IMR-90 (cell line): Measurements from ENCODE around the gene CXorf49. TPM values are rescaled to one million over a fixed set of nuclear protein-coding genes. Genes with fewer than 3 reads are reported as not detected.
"Not testable (repeated sequence)": the region's sequence is repeated elsewhere in the genome, so short reads cannot be mapped to it uniquely, and the experiment has no call there.

Source experiments
- ATAC-seq: fragments of 200-7000 bp; cut with Tn5 transposase; 2 replicates; pipeline ENCODE4 v1.9.1; 2020; ENCODE audit warnings: low read depth, mild to moderate bottlenecking, moderate library complexity
- BruUV-seq: library from RNA; stranded (reverse); fragments of 400-500 nt; replicated peaks from 2 replicates; lab custom pipeline; 2021; lab: Mats Ljungman, UMichigan
- CTCF ChIA-PET: fragments of 300-600 bp; formaldehyde crosslinking; extraction: SDS; loops from one replicate; lab custom pipeline; 2021; ENCODE audit warnings: antibody characterized with exemption; lab: Yijun Ruan, JAX
- POLR2A ChIA-PET: fragments of 300-600 bp; sonication (Branson Sonifier 250); formaldehyde crosslinking; loops from one replicate; lab custom pipeline; 2022; ENCODE audit warnings: antibody characterized with exemption; ENCODE audit not compliant: unreplicated experiment; lab: Charles Lee
- DNase-seq: peaks from one replicate; pipeline ENCODE4 v3.0.0; 2013
- H2AFZ ChIP-seq: replicated peaks from 2 replicates; pipeline ENCODE3; 2013; ENCODE audit warnings: low read length, mild to moderate bottlenecking; ENCODE audit not compliant: poor library complexity
- H2AK5ac ChIP-seq: 2 replicates; pipeline ENCODE4 v1.6.1; 2013; ENCODE audit warnings: low read depth, low read length, inconsistent platforms
- H2AK9ac ChIP-seq: replicated peaks from 2 replicates; pipeline ENCODE3; 2013; ENCODE audit warnings: mild to moderate bottlenecking, low read depth, low read length, moderate library complexity; ENCODE audit not compliant: poor library complexity
- H2BK120ac ChIP-seq: 2 replicates; pipeline ENCODE4 v1.6.1; 2013; ENCODE audit warnings: low read depth, low read length, inconsistent platforms
- H2BK15ac ChIP-seq: 3 replicates; pipeline ENCODE4 v1.6.1; 2013; ENCODE audit warnings: low read depth, low read length, inconsistent platforms
- H2BK20ac ChIP-seq: 2 replicates; pipeline ENCODE4 v1.6.1; 2013; ENCODE audit warnings: low read depth, mild to moderate bottlenecking, inconsistent platforms, low read length, moderate library complexity
- H2BK5ac ChIP-seq: 2 replicates; pipeline ENCODE4 v1.6.1; 2013; ENCODE audit warnings: mild to moderate bottlenecking, low read depth, low read length, inconsistent platforms; ENCODE audit not compliant: poor library complexity, severe bottlenecking
- H3K14ac ChIP-seq: replicated peaks from 2 replicates; pipeline ENCODE4 v1.6.1; 2013; ENCODE audit warnings: low read depth, low read length, inconsistent platforms
- H3K18ac ChIP-seq: 2 replicates; pipeline ENCODE4 v1.6.1; 2013; ENCODE audit warnings: low read depth, low read length, control low read depth
- H3K23ac ChIP-seq: 2 replicates; pipeline ENCODE4 v1.6.1; 2013; ENCODE audit warnings: low read depth, low read length, inconsistent platforms
- H3K27ac ChIP-seq: 2 replicates; pipeline ENCODE4 v1.5.1; 2013; ENCODE audit warnings: mild to moderate bottlenecking, control low read depth, low read length; ENCODE audit not compliant: insufficient read depth
- H3K27me3 ChIP-seq: 2 replicates; pipeline ENCODE4 v1.6.1; 2013; ENCODE audit warnings: low read length; ENCODE audit not compliant: control insufficient read depth, insufficient read depth
- H3K36me3 ChIP-seq: 2 replicates; pipeline ENCODE4 v1.6.1; 2013; ENCODE audit warnings: low read length, mixed read lengths; ENCODE audit not compliant: control insufficient read depth, insufficient read depth
- H3K4ac ChIP-seq: 2 replicates; pipeline ENCODE4 v1.6.1; 2013; ENCODE audit warnings: low read depth, low read length, inconsistent platforms
- H3K4me1 ChIP-seq: 2 replicates; pipeline ENCODE4 v1.6.1; 2013; ENCODE audit warnings: low read length, mixed read lengths; ENCODE audit not compliant: control insufficient read depth, insufficient read depth
- H3K4me2 ChIP-seq: 2 replicates; pipeline ENCODE4 v1.6.1; 2013; ENCODE audit warnings: low read depth, mild to moderate bottlenecking, control low read depth, low read length, moderate library complexity
- H3K4me3 ChIP-seq: 2 replicates; pipeline ENCODE4 v1.5.1; 2013; ENCODE audit warnings: low read depth, mild to moderate bottlenecking, control low read depth, low read length, moderate library complexity; ENCODE audit not compliant: insufficient read depth
- H3K56ac ChIP-seq: 2 replicates; pipeline ENCODE4 v1.6.1; 2013; ENCODE audit warnings: low read length, inconsistent platforms; ENCODE audit not compliant: insufficient read depth; ENCODE audit errors: extremely low read depth
- H3K79me1 ChIP-seq, 2 experiments: 2 replicates each; pipeline ENCODE4 v1.6.1; 2013; ENCODE audit warnings: low read length in 2 of 2, inconsistent platforms in 1 of 2, low read depth in 1 of 2
- H3K9ac ChIP-seq: 2 replicates; pipeline ENCODE4 v1.6.1; 2013; ENCODE audit warnings: low read depth, low read length, control low read depth
- H3K9me1 ChIP-seq: 2 replicates; pipeline ENCODE4 v1.6.1; 2013; ENCODE audit warnings: low read length, inconsistent platforms; ENCODE audit not compliant: insufficient read depth
- H3K9me3 ChIP-seq: 2 replicates; pipeline ENCODE4 v1.6.1; 2013; ENCODE audit warnings: low read length; ENCODE audit not compliant: control insufficient read depth, insufficient read depth
- H4K20me1 ChIP-seq: 2 replicates; pipeline ENCODE4 v1.6.1; 2013; ENCODE audit warnings: low read length, inconsistent platforms; ENCODE audit not compliant: insufficient read depth
- H4K5ac ChIP-seq: 2 replicates; pipeline ENCODE4 v1.6.1; 2013; ENCODE audit warnings: mild to moderate bottlenecking, low read depth, low read length, control low read depth
- H4K8ac ChIP-seq, 2 experiments: 2 replicates each; pipeline ENCODE4 v1.6.1; 2013; ENCODE audit warnings: low read depth in 2 of 2, low read length in 2 of 2, control low read depth in 1 of 2, inconsistent platforms in 1 of 2
- H4K91ac ChIP-seq: 2 replicates; pipeline ENCODE4 v1.6.1; 2013; ENCODE audit warnings: low read depth, low read length, inconsistent platforms; ENCODE audit not compliant: insufficient read depth
- FOS ChIP-seq: fragments of 150-350 bp; IDR thresholded peaks from 2 replicates; pipeline ENCODE4 v1.6.1; 2016; ENCODE audit warnings: low read depth, low read length
- MAFK ChIP-seq: IDR thresholded peaks from 2 replicates; pipeline ENCODE4 v1.6.1; 2012; ENCODE audit warnings: low read depth, low read length, improper control_type of control experiment
- NFE2L2 ChIP-seq: fragments of 150-350 bp; IDR thresholded peaks from 2 replicates; pipeline ENCODE4 v1.6.1; 2016; ENCODE audit warnings: low read depth, mild to moderate bottlenecking, low read length
- WGBS, 2 experiments: methylation state at CpG; one replicate each; pipeline versions ENCODE4 v1.1.5 to v1.1.7; 2013; ENCODE audit warnings: missing lambda C conversion rate in 2 of 2; ENCODE audit not compliant: insufficient read length in 1 of 2; ENCODE audit errors: extremely low coverage in 2 of 2; 5-methylcytosine and 5-hydroxymethylcytosine counted together
- dilution Hi-C: fragments of 300-500 bp; cut with HindIII; formaldehyde crosslinking; loops from one replicate; pipeline ENCODE4 v1.14.3; 2018; ENCODE audit warnings: low sequenced_read_pairs; ENCODE audit not compliant: unreplicated experiment
- in situ Hi-C: fragments of 300-500 bp; cut with MboI; formaldehyde crosslinking; loops from 3 replicates; pipeline ENCODE4 v1.14.3; 2019; ENCODE audit warnings: low sequenced_read_pairs, inconsistent platforms, mixed read lengths
- intact Hi-C: fragments of 100-400 bp; cut with micrococcal nuclease; formaldehyde crosslinking; loops from 2 replicates; pipeline ENCODE4 v1.10.0; 2022
- polyA plus RNA-seq, 3 experiments: library from polyadenylated mRNA; depleted of rRNA; stranded (reverse); fragments of >200 nt; gene quantifications; 2 replicates each; pipeline ENCODE4 v1.2.3, GENCODE V29; 2012; ENCODE audit warnings: low replicate concordance in 1 of 3
- total RNA-seq: library from RNA; depleted of rRNA; stranded (reverse); fragments of >200 nt; gene quantifications from 2 replicates; pipeline ENCODE4 v1.2.3, GENCODE V29; 2012

CXorf49 gene
- total and polyA plus RNA-seq, 2 of the 4 experiments (the other 2 are of a cell fraction): not detected

GRCh38 chrX:71679575-71680207 lies 38.4 kb downstream of the CXorf49 start:
- ATAC-seq (no peak), DNase-seq (no peak)
- 11% methylated on average over 1 of the region's 4 CpGs; no CpG with 5 or more reads in 1 of the 2 experiments for WGBS, 2 experiments
- H2AFZ ChIP-seq: no peak overlapping the region
- H3K18ac ChIP-seq: no peak overlapping the region
- H3K23ac ChIP-seq: no peak overlapping the region
- H2AK5ac ChIP-seq: no peak overlapping the region
- no peaks in the 10 kb centered on the region for H3K36me3 ChIP-seq
- no peak overlapping the region for H2BK120ac ChIP-seq
- no peak overlapping the region for H3K4ac ChIP-seq
- in situ Hi-C loops (no loop called here), intact Hi-C loops (no loop called here), dilution Hi-C loops (no loop called here)
- no peaks in the 10 kb centered on the region for H4K20me1 ChIP-seq
- no peak overlapping the region for H4K8ac ChIP-seq
- H4K5ac ChIP-seq: no peak overlapping the region
- H3K4me3 ChIP-seq: no peak overlapping the region
- H4K91ac ChIP-seq: no peak overlapping the region
- TF ChIP-seq NFE2L2 (no peak), MAFK (no peak), FOS (no peak)
- POLR2A ChIA-PET: no interaction called here
- no peaks in the 10 kb centered on the region for H3K79me1 ChIP-seq
- peaks cover 11% of the 10 kb centered on the region for H3K27me3 ChIP-seq
- no peak overlapping the region for H3K9ac ChIP-seq
- H3K4me2 ChIP-seq: no peak overlapping the region
- no peaks in the 10 kb centered on the region for H3K9me3 ChIP-seq
- no peak overlapping the region for H2AK9ac ChIP-seq
- H3K14ac ChIP-seq: no peak overlapping the region
- no peak overlapping the region for H3K56ac ChIP-seq
- no peaks in the 10 kb centered on the region for H3K9me1 ChIP-seq
- no peak overlapping the region for H3K27ac ChIP-seq
- no peak overlapping the region for H2BK5ac ChIP-seq
- BruUV-seq: no TSS peak
- CTCF ChIA-PET: no interaction called here
- H2BK15ac ChIP-seq: no peak overlapping the region
- no peaks in the 10 kb centered on the region for H3K4me1 ChIP-seq
- H2BK20ac ChIP-seq: no peak overlapping the region

GRCh38 chrX:71677195-71677594 lies 40.9 kb downstream of the CXorf49 start:
- H3K4me3 ChIP-seq, H2AK5ac ChIP-seq, H3K9me1 ChIP-seq, H3K56ac ChIP-seq, H3K9ac ChIP-seq, H4K91ac ChIP-seq, H3K18ac ChIP-seq, H2BK5ac ChIP-seq, H3K79me1 ChIP-seq, H3K4ac ChIP-seq, H3K14ac ChIP-seq, dilution Hi-C loops, CTCF ChIA-PET, H3K36me3 ChIP-seq, BruUV-seq, H4K5ac ChIP-seq, DNase-seq, H4K20me1 ChIP-seq, H3K27ac ChIP-seq, in situ Hi-C loops, H2BK20ac ChIP-seq, H3K23ac ChIP-seq, POLR2A ChIA-PET, H2BK120ac ChIP-seq, H4K8ac ChIP-seq, H2AFZ ChIP-seq, H3K9me3 ChIP-seq, H3K4me1 ChIP-seq, H2BK15ac ChIP-seq, H3K4me2 ChIP-seq, H2AK9ac ChIP-seq, intact Hi-C loops, ATAC-seq: not testable (repeated sequence)
- 80% methylated on average over 1 of the region's 6 CpGs; no CpG with 5 or more reads in 1 of the 2 experiments for WGBS, 2 experiments
- peaks cover 17% of the 10 kb centered on the region for H3K27me3 ChIP-seq
